ENCODE measurements around the gene IGSF9B.

DNA sequence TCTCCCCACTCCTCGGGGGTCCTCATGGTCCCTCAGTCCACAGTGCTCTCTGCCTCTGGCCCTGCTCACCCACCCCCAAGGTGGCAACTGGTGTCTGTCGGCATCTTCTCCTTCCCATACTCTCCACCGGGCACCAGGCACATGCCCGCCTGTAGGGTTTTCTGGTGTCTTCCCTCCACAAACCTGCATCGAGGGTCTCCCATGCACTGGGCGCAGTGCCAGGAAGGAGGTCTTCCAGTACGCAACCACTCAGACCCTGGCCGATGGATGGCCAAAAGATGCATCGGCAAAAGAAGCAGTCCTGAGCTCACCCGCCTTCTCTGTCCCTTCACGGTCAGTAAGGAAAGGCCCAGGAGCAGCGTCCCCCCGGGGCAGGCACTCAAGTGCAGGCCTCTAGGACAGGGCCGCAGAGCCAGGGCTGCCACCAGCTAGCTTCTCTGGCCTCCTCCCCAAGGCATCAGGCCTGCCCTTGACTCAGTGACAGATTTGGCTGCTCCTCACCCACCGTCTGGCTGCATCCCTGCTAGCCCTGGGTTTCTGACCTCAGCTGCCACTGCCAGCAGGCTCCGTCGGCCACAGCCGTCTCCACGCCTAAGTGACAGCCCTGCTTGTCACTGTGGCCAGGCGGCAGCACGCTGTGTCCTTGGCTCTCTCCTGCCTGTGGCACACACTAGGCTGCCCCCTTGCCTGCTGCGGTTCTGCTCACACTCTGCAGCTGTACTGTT, 32.1 kb upstream of the IGSF9B start:
- TF ChIP-seq, protein P1, sequence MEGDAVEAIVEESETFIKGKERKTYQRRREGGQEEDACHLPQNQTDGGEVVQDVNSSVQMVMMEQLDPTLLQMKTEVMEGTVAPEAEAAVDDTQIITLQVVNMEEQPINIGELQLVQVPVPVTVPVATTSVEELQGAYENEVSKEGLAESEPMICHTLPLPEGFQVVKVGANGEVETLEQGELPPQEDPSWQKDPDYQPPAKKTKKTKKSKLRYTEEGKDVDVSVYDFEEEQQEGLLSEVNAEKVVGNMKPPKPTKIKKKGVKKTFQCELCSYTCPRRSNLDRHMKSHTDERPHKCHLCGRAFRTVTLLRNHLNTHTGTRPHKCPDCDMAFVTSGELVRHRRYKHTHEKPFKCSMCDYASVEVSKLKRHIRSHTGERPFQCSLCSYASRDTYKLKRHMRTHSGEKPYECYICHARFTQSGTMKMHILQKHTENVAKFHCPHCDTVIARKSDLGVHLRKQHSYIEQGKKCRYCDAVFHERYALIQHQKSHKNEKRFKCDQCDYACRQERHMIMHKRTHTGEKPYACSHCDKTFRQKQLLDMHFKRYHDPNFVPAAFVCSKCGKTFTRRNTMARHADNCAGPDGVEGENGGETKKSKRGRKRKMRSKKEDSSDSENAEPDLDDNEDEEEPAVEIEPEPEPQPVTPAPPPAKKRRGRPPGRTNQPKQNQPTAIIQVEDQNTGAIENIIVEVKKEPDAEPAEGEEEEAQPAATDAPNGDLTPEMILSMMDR (IDR thresholded peaks at IDR 0.05): no peak
- no peak for TF ChIP-seq POLR2A (IDR thresholded peaks at IDR 0.05)

Data from body of pancreas (tissue), 4 donors.